Stomach (tissue), 9 donors: ENCODE measurements around the gene STX4. TPM values are rescaled to one million over a fixed set of nuclear protein-coding genes. Genes with fewer than 3 reads are reported as not detected.

Experiments used
- DNase-seq, 2 donors: peaks; one replicate each; pipeline versions ENCODE4 v3.0.0 to v3.0.0-alpha.2; 2013 to 2019
- H3K27ac ChIP-seq, 5 donors: fragments of 200-600 bp in 4 of 5; sonication (generic) in 4 of 5; one replicate each; pipeline ENCODE4 v1.5.1; 2013 to 2019; ENCODE audit warnings: mild to moderate bottlenecking in 1 of 5, moderate library complexity in 1 of 5
- H3K27me3 ChIP-seq, 3 donors: fragments of 200-600 bp; sonication (generic); one replicate each; pipeline ENCODE4 v1.5.1; 2017 to 2019; ENCODE audit warnings: mixed run types in 1 of 3
- H3K36me3 ChIP-seq, 4 donors: fragments of 200-600 bp; sonication (generic); 1 replicate in 3 of 4; 2 replicates in 1 of 4; pipeline ENCODE4 v1.5.1; 2016 to 2019
- H3K4me1 ChIP-seq, 4 donors: fragments of 200-600 bp; sonication (generic); one replicate each; pipeline ENCODE4 v1.5.1; 2016 to 2019
- H3K4me3 ChIP-seq, 4 donors: fragments of 200-600 bp; sonication (generic) in 3 of 4; one replicate each; pipeline ENCODE4 v1.5.1; 2016 to 2019; ENCODE audit warnings: mild to moderate bottlenecking in 1 of 4
- H3K9me3 ChIP-seq, 4 donors: fragments of 200-600 bp; sonication (generic); one replicate each; pipeline ENCODE4 v1.5.1; 2016 to 2019
- EP300 ChIP-seq: sonication (generic); formaldehyde crosslinking; IDR thresholded peaks from one replicate; pipeline ENCODE4 v1.6.1; 2017; ENCODE audit warnings: antibody characterized with exemption
- POLR2A ChIP-seq, 4 donors: fragments of 450-650 bp; IDR thresholded peaks; one replicate each; pipeline ENCODE4 v1.6.1; 2016; ENCODE audit warnings: antibody characterized with exemption in 4 of 4, control low read depth in 2 of 4, mild to moderate bottlenecking in 1 of 4, moderate library complexity in 1 of 4
- POLR2AphosphoS5 ChIP-seq, 3 donors: sonication (generic); formaldehyde crosslinking; IDR thresholded peaks; one replicate each; pipeline ENCODE4 v1.6.1; 2016; ENCODE audit warnings: antibody characterized with exemption in 3 of 3
- WGBS, 5 donors: extraction: QIAGEN DNeasy Blood & Tissue Kit in 3 of 5; methylation state at CpG; one replicate each; pipeline versions ENCODE4 v1.1.5 to v1.1.7; 2013 to 2018; 5-methylcytosine and 5-hydroxymethylcytosine counted together
- intact Hi-C: fragments of 100-400 bp; cut with DNase I; formaldehyde crosslinking; loops from one replicate; pipeline ENCODE4 v1.15.1; 2023; ENCODE audit warnings: low total_unique reads
- polyA plus RNA-seq, 3 donors: library from polyadenylated mRNA; stranded (reverse); fragments of 200-250 nt; gene quantifications; one replicate each; pipeline ENCODE4 v1.2.3, GENCODE V29; 2013
- total RNA-seq, 5 donors: library from RNA; depleted of rRNA; stranded (reverse); fragments of >200 nt; gene quantifications; one replicate each; pipeline versions ENCODE4 v1.1.0 to v1.2.3, GENCODE V29; 2014 to 2016
- TF ChIP-seq, protein P1 (sequence below), 7 experiments: fragments of 450-650 bp in 4 of 7; fragments of 200-600 bp in 3 of 7; sonication (generic) in 3 of 7; IDR thresholded peaks; one replicate each; pipeline ENCODE4 v1.5.1; 2016 to 2019; ENCODE audit warnings: antibody characterized with exemption in 7 of 7, control low read depth in 2 of 7, mild to moderate bottlenecking in 1 of 7
- donor health status: healthy with polysubstance abuse.
- donor health status: Bipolar disorder and iron deficiency.
- donor health status: healthy.

Gene STX4
- total and polyA plus RNA-seq, 8 donors, result 13.8 to 254 (median 60.2) TPM

DNA sequence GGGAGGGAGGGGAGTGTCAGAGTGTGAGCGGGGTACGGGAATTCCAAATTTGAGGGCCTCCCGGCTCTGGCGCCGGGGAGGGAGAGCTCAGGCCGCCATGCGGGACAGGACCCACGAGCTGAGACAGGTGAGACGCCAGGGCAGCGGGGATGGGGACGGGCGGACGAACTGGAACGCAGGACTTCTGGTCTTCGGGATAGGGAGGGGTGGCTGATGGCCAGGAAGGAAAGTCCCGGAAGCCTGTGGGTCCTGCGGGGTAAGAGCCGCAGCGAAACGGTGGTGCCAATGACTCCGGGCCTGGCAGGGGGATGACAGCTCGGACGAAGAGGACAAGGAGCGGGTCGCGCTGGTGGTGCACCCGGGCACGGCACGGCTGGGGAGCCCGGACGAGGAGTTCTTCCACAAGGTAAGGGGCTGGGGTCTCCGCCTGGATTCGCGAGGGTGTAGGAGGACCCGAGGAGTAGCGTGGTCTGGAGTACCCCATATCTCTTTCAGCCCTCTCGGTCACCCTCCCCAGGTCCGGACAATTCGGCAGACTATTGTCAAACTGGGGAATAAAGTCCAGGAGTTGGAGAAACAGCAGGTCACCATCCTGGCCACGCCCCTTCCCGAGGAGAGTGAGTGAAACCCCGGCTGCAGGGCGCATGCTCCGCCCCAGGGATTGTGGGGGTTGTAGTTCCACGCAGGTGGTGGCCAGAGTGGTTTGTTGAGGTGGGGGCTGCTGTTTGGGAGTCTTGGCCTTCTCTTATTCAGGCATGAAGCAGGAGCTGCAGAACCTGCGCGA is 543 bp downstream of the STX4 start:
- no peaks in the 10 kb centered on the region for H3K27me3 ChIP-seq
- H3K9me3 ChIP-seq, result no peaks in the 10 kb centered on the region
- peaks cover 5 to 43% (median 24%) of the 10 kb centered on the region in 4 donors for H3K4me1 ChIP-seq
- WGBS, 5 donors, result 0 to 1% (median 1%) methylated on average over 40 to 47 of the region's 47 CpGs
- intact Hi-C loops, result no loop called here
- peak overlapping the region; percentile 86 to 96 (median 92) for H3K27ac ChIP-seq
- H3K4me3 ChIP-seq, result peak overlapping the region; percentile 90 to 99 (median 96)
- H3K36me3 ChIP-seq, result peaks cover 24 to 44% (median 40%) of the 10 kb centered on the region in 4 donors
- TF ChIP-seq POLR2AphosphoS5 (IDR thresholded peaks at IDR 0.05), result peak; percentile 47 to 73 (median 65)
- TF ChIP-seq, protein P1, sequence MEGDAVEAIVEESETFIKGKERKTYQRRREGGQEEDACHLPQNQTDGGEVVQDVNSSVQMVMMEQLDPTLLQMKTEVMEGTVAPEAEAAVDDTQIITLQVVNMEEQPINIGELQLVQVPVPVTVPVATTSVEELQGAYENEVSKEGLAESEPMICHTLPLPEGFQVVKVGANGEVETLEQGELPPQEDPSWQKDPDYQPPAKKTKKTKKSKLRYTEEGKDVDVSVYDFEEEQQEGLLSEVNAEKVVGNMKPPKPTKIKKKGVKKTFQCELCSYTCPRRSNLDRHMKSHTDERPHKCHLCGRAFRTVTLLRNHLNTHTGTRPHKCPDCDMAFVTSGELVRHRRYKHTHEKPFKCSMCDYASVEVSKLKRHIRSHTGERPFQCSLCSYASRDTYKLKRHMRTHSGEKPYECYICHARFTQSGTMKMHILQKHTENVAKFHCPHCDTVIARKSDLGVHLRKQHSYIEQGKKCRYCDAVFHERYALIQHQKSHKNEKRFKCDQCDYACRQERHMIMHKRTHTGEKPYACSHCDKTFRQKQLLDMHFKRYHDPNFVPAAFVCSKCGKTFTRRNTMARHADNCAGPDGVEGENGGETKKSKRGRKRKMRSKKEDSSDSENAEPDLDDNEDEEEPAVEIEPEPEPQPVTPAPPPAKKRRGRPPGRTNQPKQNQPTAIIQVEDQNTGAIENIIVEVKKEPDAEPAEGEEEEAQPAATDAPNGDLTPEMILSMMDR (IDR thresholded peaks at IDR 0.05), result no peak
- DNase-seq, result peak; percentile 93 to 96

DNA sequence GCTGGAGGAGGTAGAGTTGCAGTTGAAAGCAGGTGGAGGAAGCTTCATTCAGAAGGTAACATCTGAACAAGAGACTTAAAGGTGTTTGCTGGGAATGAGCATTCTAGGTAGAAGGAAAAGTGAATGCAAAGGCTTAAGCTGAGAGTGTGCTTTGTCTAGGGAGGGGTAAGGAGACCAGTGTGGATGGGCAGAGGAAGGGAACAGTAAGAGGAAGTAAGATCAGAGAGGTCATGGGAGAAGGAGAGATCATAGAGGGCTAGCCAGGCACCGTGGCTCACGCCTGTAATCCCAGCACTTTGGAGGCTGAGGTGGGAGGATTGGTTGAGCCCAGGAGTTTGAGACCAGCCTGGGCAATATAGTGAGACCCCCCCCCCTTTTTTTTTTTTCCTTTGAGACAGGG is 3.3 kb downstream of the STX4 start:
- WGBS, 5 donors, result 48 to 73% (median 72%) methylated on average over 2 of the region's 2 CpGs
- no peak overlapping the region for H3K27ac ChIP-seq
- DNase-seq, result no peak
- H3K4me1 ChIP-seq, result peaks cover 5 to 42% (median 24%) of the 10 kb centered on the region in 4 donors
- H3K27me3 ChIP-seq, result no peaks in the 10 kb centered on the region
- no peaks in the 10 kb centered on the region for H3K9me3 ChIP-seq
- TF ChIP-seq EP300 (no peak), POLR2A (IDR thresholded peaks at IDR 0.05) (no peak)
- intact Hi-C loops, result no loop called here
- H3K36me3 ChIP-seq, result peaks cover 41 to 71% (median 67%) of the 10 kb centered on the region in 4 donors
- no peak overlapping the region for H3K4me3 ChIP-seq

DNA sequence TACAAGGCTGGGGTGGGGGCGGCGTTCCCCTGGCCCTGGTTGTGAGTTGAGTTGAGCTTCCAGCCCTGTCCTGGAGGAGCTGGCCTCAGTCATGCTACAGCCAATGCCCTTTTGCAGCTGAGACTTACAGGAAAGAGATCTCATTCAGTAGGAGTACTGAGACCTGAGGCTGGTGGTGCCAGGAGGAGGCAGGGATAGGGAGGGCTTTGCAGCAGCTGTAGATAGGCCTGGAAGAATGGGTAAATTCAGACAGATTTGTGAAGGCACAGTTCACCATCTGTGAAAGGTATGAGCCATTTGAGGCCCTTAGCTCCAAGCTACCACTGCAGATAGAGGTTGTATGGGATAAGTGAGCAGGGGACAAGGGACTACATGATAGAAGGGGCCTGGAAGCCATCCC is 5.6 kb downstream of the STX4 start:
- H3K4me3 ChIP-seq, result no peak overlapping the region
- H3K4me1 ChIP-seq, result peaks cover 5 to 37% (median 15%) of the 10 kb centered on the region in 4 donors
- H3K27ac ChIP-seq, result no peak overlapping the region
- 90 to 100% (median 99%) methylated on average over 2 of the region's 2 CpGs for WGBS, 5 donors
- intact Hi-C loops, result no loop called here
- peaks cover 41 to 90% (median 86%) of the 10 kb centered on the region in 4 donors for H3K36me3 ChIP-seq
- no peaks in the 10 kb centered on the region for H3K9me3 ChIP-seq
- no peak for DNase-seq
- no peaks in the 10 kb centered on the region for H3K27me3 ChIP-seq
- TF ChIP-seq, protein P1 (IDR thresholded peaks at IDR 0.05), result no peak
- no peak for TF ChIP-seq POLR2A (IDR thresholded peaks at IDR 0.05)

DNA sequence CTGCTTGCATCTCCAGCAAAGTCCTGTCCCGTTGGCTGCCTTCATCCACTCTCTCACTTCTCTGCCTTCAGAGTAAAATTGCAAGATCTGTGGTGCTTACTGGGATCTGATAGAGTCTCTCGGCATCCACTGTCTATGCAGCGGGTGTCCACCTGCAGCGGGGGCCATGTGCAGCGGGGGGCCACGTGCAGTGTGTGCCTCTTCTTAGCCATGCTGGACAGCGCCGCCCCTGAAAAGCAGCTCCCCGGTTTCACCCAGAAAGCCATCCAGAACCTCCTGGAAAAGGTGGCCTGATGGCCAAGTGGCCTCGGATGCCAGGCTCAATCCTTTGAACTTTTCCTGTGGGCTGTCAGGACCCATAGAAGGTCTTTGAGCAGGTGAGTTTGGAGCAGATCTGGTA is 9.5 kb downstream of the STX4 start:
- DNase-seq, result no peak
- TF ChIP-seq, protein P1 (IDR thresholded peaks at IDR 0.05), result no peak
- TF ChIP-seq POLR2A (IDR thresholded peaks at IDR 0.05), result no peak
- TF ChIP-seq EP300, result no peak
- TF ChIP-seq POLR2AphosphoS5 (IDR thresholded peaks at IDR 0.05), result no peak
- WGBS, 5 donors, result 87 to 92% (median 89%) methylated on average over 9 to 10 of the region's 10 CpGs
- peaks cover 27 to 58% (median 56%) of the 10 kb centered on the region in 4 donors for H3K36me3 ChIP-seq
- intact Hi-C loops, result no loop called here
- H3K4me3 ChIP-seq, result no peak overlapping the region
- H3K27me3 ChIP-seq, result no peaks in the 10 kb centered on the region
- H3K27ac ChIP-seq, result no peak overlapping the region
- H3K4me1 ChIP-seq, result peaks cover 0 to 7% (median 3%) of the 10 kb centered on the region in 4 donors
- H3K9me3 ChIP-seq, result no peaks in the 10 kb centered on the region

DNA sequence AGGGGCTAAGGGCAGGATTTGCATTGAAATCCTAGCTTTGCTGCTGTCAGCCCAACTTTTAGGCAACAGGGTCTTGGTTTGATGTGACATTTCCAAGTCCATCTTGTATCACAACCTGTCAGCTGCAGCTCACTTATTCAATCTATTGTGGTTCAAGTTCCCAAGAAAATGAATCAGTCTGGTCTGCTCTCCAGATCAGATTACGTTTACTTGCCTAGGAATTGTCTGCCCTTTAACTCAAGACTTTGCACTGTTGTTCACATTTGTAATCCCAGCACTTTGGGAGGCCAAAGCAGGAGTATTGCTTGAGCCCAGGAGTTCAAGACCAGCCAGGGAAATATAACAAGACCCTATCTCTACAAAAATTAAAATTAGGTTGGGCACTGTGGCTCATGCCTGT is 10.0 kb downstream of the STX4 start:
- no peak overlapping the region for H3K27ac ChIP-seq
- no peak for DNase-seq
- H3K9me3 ChIP-seq, result no peaks in the 10 kb centered on the region
- peaks cover 0 to 7% (median 3%) of the 10 kb centered on the region in 4 donors for H3K4me1 ChIP-seq
- intact Hi-C loops, result no loop called here
- no peaks in the 10 kb centered on the region for H3K27me3 ChIP-seq
- no peak overlapping the region for H3K4me3 ChIP-seq
- H3K36me3 ChIP-seq, result peaks cover 22 to 53% (median 51%) of the 10 kb centered on the region in 4 donors
- WGBS, 5 donors, result 74 to 93% (median 88%) methylated on average over 1 of the region's 1 CpG
- TF ChIP-seq POLR2AphosphoS5 (IDR thresholded peaks at IDR 0.05) (no peak), EP300 (no peak), POLR2A (IDR thresholded peaks at IDR 0.05) (no peak)
- TF ChIP-seq, protein P1 (IDR thresholded peaks at IDR 0.05), result no peak
